HG03139 (cell line): ENCODE results near the gene ANKK1.

Experiments
- ATAC-seq: cut with Tn5 transposase; IDR thresholded peaks from one replicate; pipeline ENCODE4 v1.9.1; 2021; ENCODE audit not compliant: unreplicated experiment

The ANKK1 gene

DNA sequence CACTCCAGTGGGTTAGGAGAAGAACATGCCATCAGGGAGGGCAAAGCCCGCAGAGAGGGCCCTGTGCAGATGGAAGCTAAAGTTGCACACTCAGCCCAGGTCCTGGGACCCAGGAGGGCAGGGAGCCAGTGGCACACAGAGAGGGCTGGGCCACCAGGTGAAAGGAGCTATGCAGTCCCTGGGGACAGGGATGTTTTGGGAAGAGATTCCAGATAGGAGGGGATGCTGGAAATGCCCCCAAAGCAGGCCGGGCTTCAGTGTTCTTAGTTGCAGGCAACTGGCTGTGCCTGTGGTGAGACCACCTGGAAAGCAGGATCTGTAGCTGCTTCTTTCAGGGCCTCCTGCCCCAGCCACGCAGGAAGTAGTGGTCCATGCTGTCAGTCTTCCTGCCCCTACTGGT is 19.6 kb downstream of the ANKK1 start:
- no peak for ATAC-seq

DNA sequence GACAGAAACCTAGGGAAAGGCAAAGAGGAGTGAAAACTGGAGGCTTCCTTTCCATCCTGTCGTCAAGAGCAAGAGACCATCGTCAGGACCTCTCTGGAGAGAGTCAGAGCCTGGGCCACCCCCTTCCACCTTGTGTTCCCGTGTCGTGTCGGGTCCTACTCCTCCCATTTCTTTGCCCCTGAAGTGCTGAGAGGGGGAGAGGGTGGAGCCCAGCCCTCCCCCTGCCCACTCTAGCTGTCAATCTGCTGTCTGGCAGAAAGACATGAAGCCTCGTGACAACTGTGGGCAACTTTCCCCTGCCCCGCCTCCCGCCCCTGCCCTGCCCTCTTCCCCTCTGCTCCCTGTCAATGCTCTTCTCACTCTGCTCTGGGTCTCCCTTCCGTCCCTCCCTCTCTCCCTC is 20.6 kb downstream of the ANKK1 start:
- no peak for ATAC-seq

DNA sequence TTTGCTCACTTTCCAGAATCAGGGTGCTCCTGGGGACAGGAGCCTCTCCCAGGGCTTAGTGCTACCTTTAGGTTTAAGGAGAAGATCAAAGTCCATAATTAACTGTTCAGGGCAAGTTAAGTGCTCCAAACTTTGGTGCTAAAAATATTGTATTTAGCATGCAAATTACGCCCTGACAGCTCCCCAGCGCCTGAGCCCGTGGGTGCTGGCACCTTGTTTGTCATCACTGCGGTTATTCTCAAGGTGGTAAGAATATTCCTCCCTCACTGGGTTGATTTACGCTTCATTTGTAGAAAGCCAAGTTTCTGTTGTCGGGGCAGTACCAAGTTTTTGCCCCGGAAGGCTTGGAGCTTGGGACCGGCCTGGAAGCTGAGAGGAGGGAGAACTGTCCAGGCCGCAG is 21.3 kb downstream of the ANKK1 start:
- no peak for ATAC-seq

DNA sequence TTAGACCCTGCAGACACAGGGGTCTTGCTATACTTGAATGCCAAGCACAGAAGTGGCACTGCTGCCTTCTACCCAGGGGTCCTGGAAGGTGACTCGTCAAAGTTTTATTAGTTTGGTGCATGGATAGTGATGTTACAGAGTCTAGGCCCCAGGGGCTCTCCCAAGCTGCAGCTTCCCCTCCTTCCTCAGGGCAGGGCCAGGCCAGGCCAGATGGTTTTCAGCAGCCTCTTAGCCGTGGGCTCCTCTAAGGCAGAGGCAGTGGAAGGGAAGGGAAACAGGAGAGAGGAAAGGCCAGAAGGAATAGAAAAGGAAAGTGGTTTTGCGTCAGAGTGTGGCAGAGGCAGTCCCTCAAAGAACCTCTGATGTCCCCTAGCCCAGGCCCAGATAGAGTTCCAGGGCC is 21.9 kb downstream of the ANKK1 start:
- ATAC-seq, result no peak

- no peak for ATAC-seq
These were observed 23.0 kb downstream of the ANKK1 start for GRCh38 chr11:113410414-113411135.

- no peak for ATAC-seq
These were observed 24.0 kb downstream of the ANKK1 start for GRCh38 chr11:113411536-113411935.

GRCh38 chr11:113412675-113413074 is 25.1 kb downstream of the ANKK1 start:
- no peak for ATAC-seq

DNA sequence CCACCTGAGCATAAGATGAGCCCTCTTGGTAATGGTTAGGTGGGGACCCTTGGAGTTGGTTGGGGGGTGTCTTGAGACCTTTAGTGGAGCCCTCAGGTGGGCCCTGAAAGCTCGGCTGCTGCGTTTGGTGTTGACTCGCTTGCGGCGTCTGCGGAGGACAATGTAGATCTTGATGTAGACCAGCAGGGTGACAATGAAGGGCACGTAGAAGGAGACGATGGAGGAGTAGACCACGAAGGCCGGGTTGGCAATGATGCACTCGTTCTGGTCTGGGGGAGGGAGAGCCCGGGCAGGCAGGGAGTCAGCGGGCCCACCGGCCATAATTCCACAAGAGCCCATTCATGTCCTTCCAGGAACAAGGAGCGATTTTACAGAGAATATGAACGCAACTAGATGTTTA is 27.8 kb downstream of the ANKK1 start:
- ATAC-seq, result no peak

DNA sequence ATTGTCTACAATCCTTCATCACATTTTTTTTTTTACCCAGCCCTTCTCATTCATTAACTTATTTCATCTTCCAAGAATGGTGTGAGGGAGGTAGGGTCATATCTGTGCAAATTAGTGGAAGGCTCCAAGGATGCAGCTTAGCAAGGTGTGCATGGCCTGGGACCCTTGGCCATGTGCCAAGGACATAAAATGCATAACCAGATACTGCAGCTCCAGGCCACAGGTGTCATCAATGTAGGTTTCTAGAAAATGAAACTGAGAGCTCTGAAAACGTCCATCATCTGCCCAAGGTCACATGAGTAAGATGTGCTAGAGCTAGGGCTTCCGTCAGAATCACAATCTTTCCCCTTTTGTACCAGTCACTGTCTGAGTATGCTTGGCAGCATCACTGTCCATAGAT is 29.8 kb downstream of the ANKK1 start:
- ATAC-seq, result no peak

DNA sequence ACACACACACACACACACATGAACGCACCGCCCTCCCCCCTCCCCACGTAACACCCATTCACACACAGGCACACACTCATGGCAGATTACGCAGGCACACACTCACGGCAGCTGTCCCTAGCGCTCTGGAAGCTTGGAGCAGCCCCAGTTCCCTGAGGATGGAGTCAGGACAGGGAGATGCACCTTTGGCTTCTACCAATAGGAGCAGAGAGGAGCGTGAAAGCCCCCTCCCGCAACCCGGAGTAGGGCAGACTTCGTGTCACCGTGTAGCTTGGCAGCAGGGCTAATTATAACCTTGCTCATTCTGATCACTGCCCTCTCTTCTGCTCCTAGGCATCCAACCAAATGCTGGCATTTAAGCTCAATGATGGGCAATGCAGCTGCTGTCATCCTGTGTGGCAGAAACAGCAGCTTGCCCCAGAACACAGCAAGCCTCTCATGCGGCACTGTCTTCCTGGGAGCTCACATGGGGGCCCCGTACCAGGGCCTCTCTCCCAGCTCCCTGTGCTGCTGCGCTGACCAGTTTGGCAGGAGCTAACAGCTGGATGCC is 31.9 kb downstream of the ANKK1 start:
- ATAC-seq, result no peak

DNA sequence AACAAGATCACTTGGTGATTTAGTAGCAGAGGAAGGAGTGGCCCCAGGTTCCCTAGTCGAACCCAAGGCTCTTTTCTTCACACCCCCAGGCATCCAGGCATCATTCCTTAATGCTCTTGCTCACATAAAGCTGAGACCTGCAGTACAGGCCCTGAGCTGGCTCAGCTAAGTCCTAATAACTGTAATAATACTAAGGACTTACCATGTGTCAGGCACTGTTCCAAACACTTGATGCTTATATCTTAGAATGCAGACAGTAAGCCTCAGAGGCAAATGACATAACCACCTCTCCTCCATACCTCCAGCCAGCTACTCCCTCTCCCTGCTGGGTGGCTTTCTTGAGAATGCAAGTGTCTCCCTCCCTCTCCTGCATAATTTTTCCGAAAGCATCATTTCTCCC is 33.2 kb downstream of the ANKK1 start:
- ATAC-seq, result no peak

DNA sequence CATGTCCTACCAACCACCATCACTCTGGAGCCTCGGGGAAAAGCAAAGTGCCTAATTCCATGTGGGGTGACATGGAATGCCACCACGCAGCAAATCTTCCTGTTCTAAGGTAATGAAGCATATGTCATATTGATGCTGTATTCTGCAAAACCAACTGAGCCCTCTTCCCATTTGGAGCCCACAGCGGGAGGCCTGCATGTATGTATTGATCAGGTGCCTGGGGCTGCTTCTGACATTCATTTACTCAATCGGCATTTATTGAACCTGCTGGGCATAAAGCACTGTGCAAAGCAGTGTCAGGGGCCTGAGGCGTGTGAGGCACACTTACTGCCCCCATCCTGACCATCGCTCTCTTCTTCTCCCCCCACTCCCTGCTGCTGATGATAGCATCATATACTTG is 39.1 kb downstream of the ANKK1 start:
- ATAC-seq, result no peak

DNA sequence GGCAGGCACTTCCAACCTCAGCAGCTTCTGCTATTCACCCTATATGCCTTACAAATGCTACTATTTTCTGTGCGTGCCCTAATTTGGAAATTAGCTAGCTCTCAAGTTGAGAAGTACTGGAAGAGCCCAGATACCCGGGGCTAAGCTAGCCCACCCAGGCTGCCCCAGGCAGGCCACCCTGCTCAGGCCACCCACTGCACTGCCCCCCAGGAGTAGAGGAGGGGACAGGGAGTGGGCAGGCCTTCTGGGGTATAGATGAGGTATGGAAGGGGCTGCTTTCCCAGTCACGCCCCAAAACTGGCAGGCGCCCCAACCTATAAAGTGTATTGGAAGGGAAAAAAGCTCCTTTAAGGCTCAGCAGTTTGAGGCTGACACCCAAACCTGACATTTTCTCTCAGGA is 44.2 kb downstream of the ANKK1 start:
- ATAC-seq, result no peak

GRCh38 chr11:113435190-113435968 is 47.8 kb downstream of the ANKK1 start:
- ATAC-seq, result no peak

DNA sequence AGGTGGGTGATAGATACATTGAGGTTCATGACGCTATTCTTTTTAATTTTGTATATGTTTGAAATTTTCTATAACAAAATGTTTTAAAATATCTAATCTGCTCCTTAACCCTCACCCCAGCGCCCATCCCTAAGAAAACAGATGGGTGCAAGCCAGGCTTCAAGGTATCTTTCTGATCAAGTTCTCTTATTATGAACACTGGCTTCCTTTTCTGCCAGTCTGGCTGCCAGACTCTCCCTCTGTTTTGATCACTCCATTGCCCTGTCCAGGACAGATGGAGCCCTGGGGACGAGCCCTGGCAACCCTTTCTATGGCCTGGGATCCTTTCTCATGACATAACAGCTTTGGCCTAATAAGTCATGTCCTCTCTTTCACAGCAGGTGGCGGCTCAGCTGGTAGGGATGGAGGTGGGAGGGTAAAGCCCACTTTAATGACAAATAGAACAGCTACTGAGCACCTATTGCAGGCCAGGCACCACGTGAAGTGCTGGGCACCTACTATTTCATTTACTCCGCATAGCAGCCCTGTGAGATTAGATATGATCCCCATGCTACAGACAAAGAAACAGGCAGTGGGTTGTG is 49.2 kb downstream of the ANKK1 start:
- no peak for ATAC-seq

DNA sequence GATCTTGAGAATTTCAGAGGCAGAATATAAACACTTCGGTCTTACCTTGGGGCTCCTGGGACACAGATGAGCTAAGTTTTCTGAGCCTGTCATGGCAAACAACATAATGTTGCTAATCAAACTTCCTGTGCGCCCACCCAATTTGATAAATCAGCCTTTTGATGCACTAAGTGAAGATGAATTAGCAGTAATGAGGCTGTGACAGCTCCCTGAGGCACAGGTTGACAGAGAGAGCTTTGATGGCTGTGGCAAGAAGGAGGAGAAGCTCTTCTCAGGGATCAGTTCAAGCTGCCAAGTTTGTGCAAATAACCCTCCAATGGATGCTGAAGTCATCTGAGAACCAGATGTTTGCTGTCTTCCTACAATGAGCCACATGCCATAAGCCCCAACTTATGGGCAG is 53.2 kb downstream of the ANKK1 start:
- ATAC-seq, result no peak

DNA sequence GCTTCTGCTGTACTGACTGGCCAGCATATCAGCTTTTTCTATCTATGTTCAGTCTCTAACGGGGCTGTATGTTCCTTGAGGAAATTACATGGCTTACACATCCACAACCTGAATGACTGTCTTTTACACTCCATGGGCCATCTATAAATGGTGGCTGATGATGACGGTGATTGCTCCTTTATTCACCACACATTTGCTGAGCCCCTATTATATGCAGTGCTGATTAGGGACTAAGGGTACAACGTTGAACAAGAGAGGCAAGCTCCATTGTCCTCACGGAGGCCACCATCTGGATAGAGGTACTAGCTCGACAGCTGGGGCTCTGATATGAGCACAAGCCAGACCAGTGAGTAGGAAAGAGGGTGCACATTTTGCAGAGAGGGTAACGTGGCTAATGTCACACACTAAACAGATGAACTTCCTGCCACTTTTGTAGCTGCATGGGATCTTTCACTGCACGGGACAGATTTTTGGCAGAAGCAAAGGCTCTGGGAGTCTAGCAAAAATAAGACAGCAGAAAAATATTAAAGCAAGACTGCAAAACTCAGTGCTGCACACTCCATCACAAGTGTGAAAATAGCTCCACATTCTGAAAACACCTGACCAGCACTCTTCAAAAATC is 57.0 kb downstream of the ANKK1 start:
- no peak for ATAC-seq

GRCh38 chr11:113446112-113446511 is 58.5 kb downstream of the ANKK1 start:
- ATAC-seq, result no peak

DNA sequence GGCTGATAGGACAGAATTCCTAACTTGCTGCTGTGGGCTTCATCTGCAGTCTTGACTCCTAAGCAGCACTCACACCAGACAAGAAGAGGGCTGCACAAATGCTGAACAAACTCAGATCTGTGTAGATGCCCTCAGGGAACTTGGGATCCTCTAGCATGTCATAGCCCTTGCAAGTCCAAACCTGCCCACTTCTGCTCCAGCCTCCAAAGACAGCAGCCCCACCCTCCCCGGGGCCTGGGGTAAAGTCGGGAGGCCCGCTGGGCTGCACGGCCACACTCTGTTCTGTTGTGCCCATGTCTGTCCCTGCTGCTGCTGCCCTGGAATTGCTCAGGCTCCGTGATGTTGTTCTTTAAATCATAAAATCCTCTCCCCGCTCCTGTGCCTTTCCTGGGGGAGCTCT is 59.4 kb downstream of the ANKK1 start:
- ATAC-seq, result no peak

DNA sequence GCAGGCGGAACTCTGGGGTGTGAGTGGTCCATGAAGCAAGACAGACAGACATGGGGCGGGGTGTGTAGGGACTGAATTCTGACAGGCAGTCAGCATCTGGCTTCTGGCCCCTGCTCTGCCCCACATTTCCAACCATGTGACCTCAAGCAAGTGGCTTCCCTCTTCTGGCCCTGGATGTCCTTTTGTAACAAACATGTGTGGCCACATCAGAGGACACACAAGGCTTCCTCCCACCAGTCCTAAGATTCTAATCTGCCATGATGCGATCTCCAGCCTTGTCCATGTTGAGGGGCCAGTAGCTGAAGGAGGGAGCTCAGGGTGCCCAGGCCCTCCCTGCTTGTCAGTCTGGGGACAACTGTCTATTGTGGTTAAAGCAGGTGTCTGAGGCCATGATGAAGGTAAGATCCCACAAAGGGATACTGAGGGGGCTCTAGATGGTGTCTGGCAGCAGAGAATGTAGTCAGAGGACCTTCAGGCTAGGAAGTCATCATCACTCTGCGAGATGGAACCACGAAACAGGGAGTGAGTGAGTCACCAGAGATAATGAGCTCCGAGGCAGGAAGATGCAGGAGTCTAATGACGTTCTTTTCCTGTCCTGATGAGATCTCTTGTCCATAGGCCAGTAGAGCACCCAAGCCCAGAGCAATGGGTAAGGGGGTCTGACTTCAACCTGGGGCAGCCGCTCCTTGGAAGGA is 60.2 kb downstream of the ANKK1 start:
- no peak for ATAC-seq

DNA sequence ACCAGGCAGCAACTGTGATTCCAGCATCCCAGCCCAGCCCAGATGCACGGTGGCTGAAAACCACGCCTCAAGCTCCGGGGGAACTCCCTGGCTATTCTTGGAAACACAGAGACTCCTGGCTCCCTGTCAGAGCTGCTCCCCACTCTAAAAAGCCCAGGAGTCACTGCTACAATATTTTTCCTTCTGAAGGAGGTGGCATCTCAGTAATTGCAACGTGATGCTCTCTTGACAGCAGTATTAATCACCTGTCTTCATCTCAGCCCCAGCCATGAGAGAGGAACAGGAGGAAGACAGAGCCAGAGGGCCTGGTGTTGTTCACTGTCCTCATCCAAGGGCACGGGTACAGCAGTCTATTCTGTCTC is 60.7 kb downstream of the ANKK1 start:
- no peak for ATAC-seq
